ENCODE measurements around the gene MCEMP1. TPM values are rescaled to one million over a fixed set of nuclear protein-coding genes. Genes with fewer than 3 reads are reported as not detected.
A peak's percentile ranks its signal among the peaks of the same experiment; 100 is the strongest.

Gene MCEMP1
- total RNA-seq, 1 donor: not detected

GRCh38 chr19:7701654-7702457, 25.0 kb downstream of the MCEMP1 start, which contains the start of gene FCER2:
Gene FCER2 (minus strand): TSS chr19:7702131. CDS start chr19:7699760, 2,371 bp downstream.
- H3K27ac ChIP-seq (ENCODE audit: low read depth, low read length): no peak within 1 kb of the TSS
- H2AFZ ChIP-seq (ENCODE audit: low read length): no peak within 1 kb of the TSS
- H3K9me3 ChIP-seq (ENCODE audit: low read depth, low read length): no peaks in the 10 kb centered on the region
- DNase-seq (ENCODE audit: insufficient read length, low spot score, missing footprints): peak; percentile 31
- H4K20me1 ChIP-seq (ENCODE audit: insufficient read depth, low read length): no peaks in the 10 kb centered on the region
- no peaks in the 10 kb centered on the region for H3K27me3 ChIP-seq (ENCODE audit: insufficient read depth, low read length)
- no peak within 1 kb of the TSS for H3K4me2 ChIP-seq (ENCODE audit: insufficient read depth, low read length)
- H3K4me3 ChIP-seq (ENCODE audit: insufficient read depth, low read length): no peak within 1 kb of the TSS
- no peak for TF ChIP-seq CTCF (IDR thresholded peaks at IDR 0.05; ENCODE audit: extremely low read depth, low read depth, low read length)
- H3K36me3 ChIP-seq (ENCODE audit: insufficient read depth, low read length): no peaks in the 10 kb centered on the region
- H3K79me2 ChIP-seq (ENCODE audit: insufficient read depth, low read length): no peaks in the 10 kb centered on the region
- H3K4me1 ChIP-seq (ENCODE audit: insufficient read depth, low read length): no peaks in the 10 kb centered on the region

GRCh38 chr19:7703332-7703731, 26.4 kb downstream of the MCEMP1 start:
- H2AFZ ChIP-seq (ENCODE audit: low read length): no peak overlapping the region
- no peak overlapping the region for H3K4me2 ChIP-seq (ENCODE audit: insufficient read depth, low read length)
- no peak overlapping the region for H3K4me3 ChIP-seq (ENCODE audit: insufficient read depth, low read length)
- H3K36me3 ChIP-seq (ENCODE audit: insufficient read depth, low read length): no peaks in the 10 kb centered on the region
- no peaks in the 10 kb centered on the region for H3K9me3 ChIP-seq (ENCODE audit: low read depth, low read length)
- no peaks in the 10 kb centered on the region for H3K27me3 ChIP-seq (ENCODE audit: insufficient read depth, low read length)
- H3K27ac ChIP-seq (ENCODE audit: low read depth, low read length): no peak overlapping the region
- DNase-seq (ENCODE audit: insufficient read length, low spot score, missing footprints): peak; percentile 49
- H4K20me1 ChIP-seq (ENCODE audit: insufficient read depth, low read length): no peaks in the 10 kb centered on the region
- no peak for TF ChIP-seq CTCF (IDR thresholded peaks at IDR 0.05; ENCODE audit: extremely low read depth, low read depth, low read length)
- H3K4me1 ChIP-seq (ENCODE audit: insufficient read depth, low read length): no peaks in the 10 kb centered on the region
- no peaks in the 10 kb centered on the region for H3K79me2 ChIP-seq (ENCODE audit: insufficient read depth, low read length)

- Histone ChIP-seq H3K27me3 (ENCODE audit: insufficient read depth, low read length) (no peaks in the 10 kb centered on the region), H4K20me1 (ENCODE audit: insufficient read depth, low read length) (no peaks in the 10 kb centered on the region), H3K4me3 (ENCODE audit: insufficient read depth, low read length) (no peak overlapping the region), H3K27ac (ENCODE audit: low read depth, low read length) (no peak overlapping the region), H3K4me2 (ENCODE audit: insufficient read depth, low read length) (no peak overlapping the region), H3K79me2 (ENCODE audit: insufficient read depth, low read length) (no peaks in the 10 kb centered on the region), H2AFZ (ENCODE audit: low read length) (no peak overlapping the region), H3K9me3 (ENCODE audit: low read depth, low read length) (no peaks in the 10 kb centered on the region), H3K36me3 (ENCODE audit: insufficient read depth, low read length) (no peaks in the 10 kb centered on the region), H3K4me1 (ENCODE audit: insufficient read depth, low read length) (no peaks in the 10 kb centered on the region)
- no peak for TF ChIP-seq CTCF (IDR thresholded peaks at IDR 0.05; ENCODE audit: extremely low read depth, low read depth, low read length)
- no peak for DNase-seq (ENCODE audit: insufficient read length, low spot score, missing footprints)
These were observed 27.6 kb downstream of the MCEMP1 start for GRCh38 chr19:7704280-7705060.
